Peyer's patch (tissue), 4 donors: ENCODE measurements around the gene KCNQ1. TPM values are rescaled to one million over a fixed set of nuclear protein-coding genes. Genes with fewer than 3 reads are reported as not detected.

Experiments used
- DNase-seq, 3 donors: peaks; one replicate each; pipeline ENCODE4 v3.0.0-alpha.2; 2017 to 2019
- H3K27ac ChIP-seq, 4 donors: fragments of 200-600 bp; sonication (generic); one replicate each; pipeline ENCODE4 v1.5.1; 2016 to 2019
- H3K27me3 ChIP-seq, 2 donors: fragments of 200-600 bp; sonication (generic); one replicate each; pipeline ENCODE4 v1.5.1; 2019
- H3K36me3 ChIP-seq, 3 donors: fragments of 200-600 bp; sonication (generic); one replicate each; pipeline ENCODE4 v1.5.1; 2016 to 2019
- H3K4me1 ChIP-seq, 4 donors: fragments of 200-600 bp; sonication (generic); one replicate each; pipeline ENCODE4 v1.5.1; 2016 to 2019
- H3K4me3 ChIP-seq, 4 donors: fragments of 200-600 bp; sonication (generic); 1 replicate in 3 of 4; 2 replicates in 1 of 4; pipeline ENCODE4 v1.5.1; 2016 to 2019; ENCODE audit warnings: mild to moderate bottlenecking in 1 of 4
- H3K9me3 ChIP-seq, 4 donors: fragments of 200-600 bp; sonication (generic); one replicate each; pipeline ENCODE4 v1.5.1; 2016 to 2019; ENCODE audit warnings: mild to moderate bottlenecking in 1 of 4
- CTCF ChIP-seq, 6 experiments: fragments of 450-650 bp in 4 of 6; fragments of 200-600 bp in 2 of 6; sonication (generic) in 1 of 6; IDR thresholded peaks; one replicate each; pipeline ENCODE4 v1.5.1; 2017 to 2019; ENCODE audit warnings: antibody characterized with exemption in 6 of 6, mild to moderate bottlenecking in 3 of 6, moderate library complexity in 1 of 6
- POLR2A ChIP-seq, 2 donors: fragments of 450-650 bp; IDR thresholded peaks; one replicate each; pipeline ENCODE4 v1.5.1; 2017; ENCODE audit warnings: antibody characterized with exemption in 2 of 2, mild to moderate bottlenecking in 2 of 2, moderate library complexity in 2 of 2
- total RNA-seq, 4 donors: library from RNA; depleted of rRNA; stranded (reverse); fragments of >200 nt; gene quantifications; one replicate each; pipeline ENCODE4 v1.1.0, GENCODE V29; 2016

The KCNQ1 gene
- total RNA-seq, 4 donors from 2014 or later: 50.6 to 66.4 (median 54.2) TPM

- Histone ChIP-seq H3K9me3 (no peaks in the 10 kb centered on the region), H3K4me1 (peaks cover 0 to 19% (median 1%) of the 10 kb centered on the region in 4 donors), H3K36me3 (no peaks in the 10 kb centered on the region), H3K4me3 (no peak overlapping the region), H3K27me3 (no peaks in the 10 kb centered on the region), H3K27ac (no peak overlapping the region)
- peak in 2 of 3 donors; percentile 29 to 34 for DNase-seq
- TF ChIP-seq POLR2A (IDR thresholded peaks at IDR 0.05): no peak
- TF ChIP-seq CTCF (IDR thresholded peaks at IDR 0.05): no peak
Observed at GRCh38 chr11:2563213-2564007, 118.6 kb downstream of the KCNQ1 start.

GRCh38 chr11:2564008-2564530 is 119.3 kb downstream of the KCNQ1 start:
- H3K4me1 ChIP-seq: peaks cover 0 to 19% (median 1%) of the 10 kb centered on the region in 4 donors
- TF ChIP-seq POLR2A (IDR thresholded peaks at IDR 0.05): no peak
- no peak for TF ChIP-seq CTCF (IDR thresholded peaks at IDR 0.05)
- H3K27ac ChIP-seq: no peak overlapping the region
- H3K9me3 ChIP-seq: no peaks in the 10 kb centered on the region
- no peaks in the 10 kb centered on the region for H3K27me3 ChIP-seq
- H3K36me3 ChIP-seq: no peaks in the 10 kb centered on the region
- no peak overlapping the region for H3K4me3 ChIP-seq
- DNase-seq: peak in 2 of 3 donors; percentile 37 to 40

- peak in 2 of 3 donors; percentile 26 to 45 for DNase-seq
- TF ChIP-seq POLR2A (IDR thresholded peaks at IDR 0.05) (no peak), CTCF (IDR thresholded peaks at IDR 0.05) (no peak)
- no peaks in the 10 kb centered on the region for H3K9me3 ChIP-seq
- H3K4me3 ChIP-seq: no peak overlapping the region
- H3K36me3 ChIP-seq: no peaks in the 10 kb centered on the region
- H3K4me1 ChIP-seq: peaks cover 0 to 19% (median 0%) of the 10 kb centered on the region in 4 donors
- H3K27me3 ChIP-seq: no peaks in the 10 kb centered on the region
- H3K27ac ChIP-seq: no peak overlapping the region
Observed at GRCh38 chr11:2564588-2565425, 120.0 kb downstream of the KCNQ1 start.

GRCh38 chr11:2565447-2566222 is 120.8 kb downstream of the KCNQ1 start:
- Histone ChIP-seq H3K4me3 (no peak overlapping the region), H3K27me3 (no peaks in the 10 kb centered on the region), H3K9me3 (no peaks in the 10 kb centered on the region), H3K4me1 (peaks cover 0 to 19% (median 0%) of the 10 kb centered on the region in 4 donors), H3K36me3 (no peaks in the 10 kb centered on the region), H3K27ac (peak overlapping the region in 1 of 4 donors; percentile 14)
- TF ChIP-seq POLR2A (IDR thresholded peaks at IDR 0.05) (no peak), CTCF (IDR thresholded peaks at IDR 0.05) (no peak)
- DNase-seq: peak in 2 of 3 donors; percentile 3 to 41
